Loucy (cell line): Measurements from ENCODE around the gene MIR17HG.
"Not testable (repeated sequence)": the region's sequence is repeated elsewhere in the genome, so short reads cannot be mapped to it uniquely, and the experiment has no call there.

Experiments used
- H2AFZ ChIP-seq: fragments of 200-600 bp; sonication (generic); 2 replicates; pipeline ENCODE4 v1.6.0; 2016; ENCODE audit warnings: antibody characterized with exemption, mild to moderate bottlenecking, low read length, moderate library complexity
- H3F3A ChIP-seq: fragments of 200-600 bp; 2 replicates; pipeline ENCODE4 v1.6.0; 2016; ENCODE audit warnings: antibody characterized with exemption, low read depth, mild to moderate bottlenecking
- H3K27me3 ChIP-seq: fragments of 200-600 bp; sonication (generic); 2 replicates; pipeline ENCODE4 v1.6.1; 2014; ENCODE audit warnings: low read length, mild to moderate bottlenecking; ENCODE audit not compliant: insufficient read depth, poor library complexity, severe bottlenecking
- H3K36me3 ChIP-seq: fragments of 200-600 bp; sonication (generic); 2 replicates; pipeline ENCODE4 v1.6.1; 2016; ENCODE audit warnings: low read length; ENCODE audit not compliant: insufficient read depth
- H3K4me1 ChIP-seq: fragments of 200-600 bp; sonication (generic); 2 replicates; pipeline ENCODE4 v1.5.1; 2014; ENCODE audit warnings: low read length, mild to moderate bottlenecking; ENCODE audit not compliant: insufficient read depth, poor library complexity, severe bottlenecking
- H3K4me2 ChIP-seq: fragments of 200-600 bp; sonication (generic); 2 replicates; pipeline ENCODE4 v1.6.0; 2014; ENCODE audit warnings: antibody characterized with exemption, low read length, low read depth, mild to moderate bottlenecking; ENCODE audit not compliant: poor library complexity, severe bottlenecking
- H3K4me3 ChIP-seq: fragments of 200-600 bp; sonication (generic); 2 replicates; pipeline ENCODE4 v1.5.1; 2014; ENCODE audit warnings: low read length, mild to moderate bottlenecking, mixed read lengths; ENCODE audit not compliant: poor library complexity, severe bottlenecking
- H3K79me2 ChIP-seq: fragments of 200-600 bp; sonication (generic); 2 replicates; pipeline ENCODE4 v1.6.1; 2014; ENCODE audit warnings: low read length; ENCODE audit not compliant: insufficient read depth
- H3K9ac ChIP-seq: fragments of 200-600 bp; sonication (generic); 2 replicates; pipeline ENCODE4 v1.6.0; 2014; ENCODE audit warnings: mild to moderate bottlenecking, low read depth, low read length, moderate library complexity; ENCODE audit not compliant: poor library complexity, severe bottlenecking
- H3K9me2 ChIP-seq: fragments of 200-600 bp; sonication (generic); replicated peaks from 2 replicates; pipeline ENCODE4 v1.6.1; 2016; ENCODE audit warnings: low read depth, low read length, mixed read lengths
- H3K9me3 ChIP-seq: fragments of 200-600 bp; sonication (generic); 2 replicates; pipeline ENCODE4 v1.6.1; 2014; ENCODE audit warnings: mild to moderate bottlenecking, antibody characterized with exemption, low read length, low read depth; ENCODE audit not compliant: insufficient read depth
- H4K20me1 ChIP-seq: fragments of 200-600 bp; sonication (generic); 2 replicates; pipeline ENCODE4 v1.6.0; 2014; ENCODE audit warnings: antibody characterized with exemption, low read length, mild to moderate bottlenecking; ENCODE audit not compliant: insufficient read depth, poor library complexity, severe bottlenecking
- CTCF ChIP-seq: fragments of 200-600 bp; sonication (generic); conservative IDR thresholded peaks from 2 replicates; pipeline ENCODE4 v1.5.1; 2014; ENCODE audit warnings: mild to moderate bottlenecking, antibody characterized with exemption, low read length
- EZH2phosphoT487 ChIP-seq: fragments of 200-600 bp; IDR thresholded peaks from 2 replicates; pipeline ENCODE4 v1.6.1; 2018; ENCODE audit warnings: antibody characterized with exemption, mild to moderate bottlenecking, moderate library complexity, borderline replicate concordance

Gene MIR17HG

GRCh38 chr13:91314888-91315287 lies 32.6 kb upstream of the MIR17HG start:
- H3K9me3 ChIP-seq, result no peaks in the 10 kb centered on the region
- H3K27me3 ChIP-seq, result peaks cover 14% of the 10 kb centered on the region
- H3K79me2 ChIP-seq, result no peaks in the 10 kb centered on the region
- H4K20me1 ChIP-seq, result no peaks in the 10 kb centered on the region
- no peak for TF ChIP-seq CTCF
- TF ChIP-seq EZH2phosphoT487, result no peak
- H3K36me3 ChIP-seq, result no peaks in the 10 kb centered on the region
- no peak overlapping the region for H3K4me3 ChIP-seq
- H3K9me2 ChIP-seq, result no peaks in the 10 kb centered on the region
- H2AFZ ChIP-seq, result no peak overlapping the region
- no peak overlapping the region for H3K9ac ChIP-seq
- H3K4me1 ChIP-seq, result peaks cover 4% of the 10 kb centered on the region
- H3K4me2 ChIP-seq, result no peak overlapping the region
- H3F3A ChIP-seq, result no peaks in the 10 kb centered on the region

- Histone ChIP-seq H2AFZ (no peak overlapping the region), H3K4me2 (no peak overlapping the region)
- TF ChIP-seq EZH2phosphoT487 (no peak), CTCF (no peak)
Measured at GRCh38 chr13:91318886-91319285, 28.6 kb upstream of the MIR17HG start.

GRCh38 chr13:91319996-91320395 lies 27.5 kb upstream of the MIR17HG start:
- no peak overlapping the region for H2AFZ ChIP-seq
- peaks cover 3% of the 10 kb centered on the region for H3K27me3 ChIP-seq

More at GRCh38 chr13:91318886-91319285, 28.6 kb upstream of the MIR17HG start:
- no peak overlapping the region for H3K4me3 ChIP-seq
- H3K9me2 ChIP-seq, result no peaks in the 10 kb centered on the region
- H3K27me3 ChIP-seq, result peaks cover 14% of the 10 kb centered on the region
- no peaks in the 10 kb centered on the region for H4K20me1 ChIP-seq
- no peak overlapping the region for H3K9ac ChIP-seq
- H3K36me3 ChIP-seq, result no peaks in the 10 kb centered on the region
- no peaks in the 10 kb centered on the region for H3K4me1 ChIP-seq
- no peaks in the 10 kb centered on the region for H3F3A ChIP-seq
- H3K9me3 ChIP-seq, result no peaks in the 10 kb centered on the region
- H3K79me2 ChIP-seq, result no peaks in the 10 kb centered on the region

GRCh38 chr13:91320990-91321389 lies 26.5 kb upstream of the MIR17HG start:
- H3K4me3 ChIP-seq, H3K9ac ChIP-seq, H3F3A ChIP-seq, H3K4me2 ChIP-seq, H3K27me3 ChIP-seq, H3K9me2 ChIP-seq, H2AFZ ChIP-seq, H3K79me2 ChIP-seq, H3K36me3 ChIP-seq, H3K4me1 ChIP-seq, H3K9me3 ChIP-seq, H4K20me1 ChIP-seq: not testable (repeated sequence)

More at GRCh38 chr13:91319996-91320395, 27.5 kb upstream of the MIR17HG start:
- H3K4me3 ChIP-seq, result no peak overlapping the region
- TF ChIP-seq CTCF (no peak), EZH2phosphoT487 (no peak)
- no peaks in the 10 kb centered on the region for H3K4me1 ChIP-seq
- H3K36me3 ChIP-seq, result no peaks in the 10 kb centered on the region
- H3K9me2 ChIP-seq, result no peaks in the 10 kb centered on the region
- no peaks in the 10 kb centered on the region for H3K79me2 ChIP-seq
- no peak overlapping the region for H3K9ac ChIP-seq
- no peaks in the 10 kb centered on the region for H3F3A ChIP-seq
- no peaks in the 10 kb centered on the region for H3K9me3 ChIP-seq
- H4K20me1 ChIP-seq, result no peaks in the 10 kb centered on the region
- no peak overlapping the region for H3K4me2 ChIP-seq
